DOHH2 (cell line): Measurements from ENCODE around the gene ZMYM2.

Experiments used
- H3F3A ChIP-seq: fragments of 200-600 bp; sonication (generic), shearing (Covaris generic); 2 replicates; pipeline ENCODE4 v1.6.0; 2016; ENCODE audit warnings: antibody characterized with exemption, mild to moderate bottlenecking; ENCODE audit not compliant: control insufficient read depth, insufficient read depth
- H3K27ac ChIP-seq: fragments of 200-600 bp; sonication (generic); 2 replicates; pipeline ENCODE4 v1.5.1; 2014; ENCODE audit warnings: low read depth, mild to moderate bottlenecking, low read length, moderate library complexity
- H3K27me3 ChIP-seq: fragments of 200-600 bp; sonication (generic); 2 replicates; pipeline ENCODE4 v1.6.1; 2014; ENCODE audit warnings: mild to moderate bottlenecking, low read length, mixed read lengths; ENCODE audit not compliant: control insufficient read depth
- H3K36me3 ChIP-seq: fragments of 200-600 bp; sonication (generic); 2 replicates; pipeline ENCODE4 v1.6.1; 2014; ENCODE audit warnings: mild to moderate bottlenecking, low read length, moderate library complexity, mixed read lengths; ENCODE audit not compliant: control insufficient read depth
- H3K4me1 ChIP-seq: fragments of 200-600 bp; sonication (generic); 2 replicates; pipeline ENCODE4 v1.6.1; 2014; ENCODE audit warnings: mild to moderate bottlenecking, low read length, mixed read lengths; ENCODE audit not compliant: control insufficient read depth
- H3K4me2 ChIP-seq: fragments of 200-600 bp; sonication (generic); 2 replicates; pipeline ENCODE4 v1.6.0; 2014; ENCODE audit warnings: mild to moderate bottlenecking, low read length, moderate library complexity
- H3K4me3 ChIP-seq: fragments of 200-600 bp; sonication (generic); 2 replicates; pipeline ENCODE4 v1.5.1; 2014; ENCODE audit warnings: mild to moderate bottlenecking, low read length, mixed read lengths
- H3K79me2 ChIP-seq: fragments of 200-600 bp; sonication (generic); 2 replicates; pipeline ENCODE4 v1.6.1; 2014; ENCODE audit warnings: mild to moderate bottlenecking, low read length, mixed read lengths; ENCODE audit not compliant: control insufficient read depth
- H3K9me2 ChIP-seq: fragments of 200-600 bp; sonication (generic); replicated peaks from 2 replicates; pipeline ENCODE4 v1.6.1; 2014; ENCODE audit warnings: mild to moderate bottlenecking, low read length, mixed read lengths; ENCODE audit not compliant: control insufficient read depth
- H3K9me3 ChIP-seq: fragments of 200-600 bp; sonication (generic); 2 replicates; pipeline ENCODE4 v1.6.1; 2014; ENCODE audit warnings: antibody characterized with exemption, low read length, mixed read lengths; ENCODE audit not compliant: control insufficient read depth, insufficient read depth
- H4K20me1 ChIP-seq: fragments of 200-600 bp; sonication (generic); 2 replicates; pipeline ENCODE4 v1.6.0; 2014; ENCODE audit warnings: low read depth, mild to moderate bottlenecking, antibody characterized with exemption, low read length, moderate library complexity; ENCODE audit not compliant: control insufficient read depth, insufficient read depth
- CTCF ChIP-seq: fragments of 200-600 bp; sonication (generic); IDR thresholded peaks from one replicate; pipeline ENCODE4 v1.5.1; 2014; ENCODE audit warnings: antibody characterized with exemption, mild to moderate bottlenecking, low read depth, low read length; ENCODE audit not compliant: poor library complexity, severe bottlenecking
- EZH2phosphoT487 ChIP-seq: fragments of 200-600 bp; sonication (generic); IDR thresholded peaks from 2 replicates; pipeline ENCODE4 v1.6.1; 2017; ENCODE audit warnings: borderline replicate concordance, mild to moderate bottlenecking, antibody characterized with exemption, low read length, moderate library complexity, mixed read lengths

The ZMYM2 gene

GRCh38 chr13:20001366-20002190 is 43.1 kb downstream of the ZMYM2 start:
- H3K9me2 ChIP-seq, result no peaks in the 10 kb centered on the region
- H3K9me3 ChIP-seq, result no peaks in the 10 kb centered on the region
- H3K4me2 ChIP-seq, result no peak overlapping the region
- no peaks in the 10 kb centered on the region for H3K27me3 ChIP-seq
- no peak for TF ChIP-seq CTCF
- no peak for TF ChIP-seq EZH2phosphoT487
- peaks cover 37% of the 10 kb centered on the region for H3K79me2 ChIP-seq
- H3K4me1 ChIP-seq, result no peaks in the 10 kb centered on the region
- H3F3A ChIP-seq, result no peaks in the 10 kb centered on the region
- H3K4me3 ChIP-seq, result no peak overlapping the region
- no peaks in the 10 kb centered on the region for H4K20me1 ChIP-seq
- H3K36me3 ChIP-seq, result peaks cover 49% of the 10 kb centered on the region
- no peak overlapping the region for H3K27ac ChIP-seq

GRCh38 chr13:20002787-20003186 is 44.3 kb downstream of the ZMYM2 start:
- Histone ChIP-seq H4K20me1 (no peaks in the 10 kb centered on the region), H3K9me2 (no peaks in the 10 kb centered on the region), H3K27me3 (no peaks in the 10 kb centered on the region), H3K4me2 (no peak overlapping the region), H3K9me3 (no peaks in the 10 kb centered on the region), H3F3A (no peaks in the 10 kb centered on the region), H3K36me3 (peaks cover 51% of the 10 kb centered on the region), H3K4me1 (no peaks in the 10 kb centered on the region), H3K4me3 (no peak overlapping the region), H3K79me2 (peaks cover 30% of the 10 kb centered on the region), H3K27ac (no peak overlapping the region)
- TF ChIP-seq CTCF (no peak), EZH2phosphoT487 (no peak)

- Histone ChIP-seq H3K4me3 (no peak overlapping the region), H3K79me2 (peaks cover 3% of the 10 kb centered on the region), H3K36me3 (peaks cover 65% of the 10 kb centered on the region)
Observed at GRCh38 chr13:20006206-20006605, 47.7 kb downstream of the ZMYM2 start.

More at GRCh38 chr13:20006206-20006605, 47.7 kb downstream of the ZMYM2 start:
- TF ChIP-seq EZH2phosphoT487, result no peak
- TF ChIP-seq CTCF, result no peak
- Histone ChIP-seq H3K27ac (no peak overlapping the region), H3K27me3 (no peaks in the 10 kb centered on the region), H3F3A (no peaks in the 10 kb centered on the region), H3K4me2 (no peak overlapping the region), H3K9me2 (no peaks in the 10 kb centered on the region), H3K4me1 (no peaks in the 10 kb centered on the region), H4K20me1 (no peaks in the 10 kb centered on the region), H3K9me3 (no peaks in the 10 kb centered on the region)
